GM12878 (cell line): Measurements from ENCODE around the gene MATN1. TPM values are rescaled to one million over a fixed set of nuclear protein-coding genes. Genes with fewer than 3 reads are reported as not detected.

Experiments
- ATAC-seq: fragments of 200-7000 bp; cut with Tn5 transposase; 3 replicates; pipeline ENCODE4 v1.9.1; 2020; ENCODE audit warnings: mild to moderate bottlenecking, moderate library complexity
- BruUV-seq: library from RNA; stranded (reverse); fragments of 400-500 nt; replicated peaks from 2 replicates; lab custom pipeline; 2021; lab: Mats Ljungman, UMichigan
- CTCF ChIA-PET: fragments of 300-600 bp; sonication (Branson Sonifier 250); formaldehyde crosslinking; extraction: SDS; loops from one replicate; lab custom pipeline; 2021; ENCODE audit warnings: inconsistent platforms; lab: Yijun Ruan, JAX
- POLR2A ChIA-PET: fragments of 350-600 bp; formaldehyde crosslinking; extraction: SDS; loops from one replicate; lab custom pipeline; 2021; ENCODE audit warnings: inconsistent platforms; lab: Charles Lee
- RAD21 ChIA-PET: fragments of 300-600 bp; sonication (Branson Sonifier 250); formaldehyde crosslinking; loops from one replicate; lab custom pipeline; 2023; ENCODE audit warnings: antibody characterized with exemption; ENCODE audit not compliant: unreplicated experiment; lab: Charles Lee
- SMC1A ChIA-PET: fragments of 300-600 bp; sonication (Branson Sonifier 250); formaldehyde crosslinking; loops from one replicate; lab custom pipeline; 2023; ENCODE audit not compliant: unreplicated experiment, uncharacterized antibody; lab: Charles Lee
- DNase-seq: peaks from one replicate; pipeline ENCODE4 v3.0.0-alpha.2; 2011; ENCODE audit warnings: low read depth, low spot score
- FAIRE-seq: peaks from 3 replicates; lab custom pipeline; 2011; peaks lifted over from hg19 to GRCh38; lab: Jason Lieb, UNC
- H2AFZ ChIP-seq: 2 replicates; pipeline ENCODE4 v1.6.0; 2011; ENCODE audit warnings: low read depth, low read length, control low read depth; ENCODE audit not compliant: control insufficient read depth
- H3K27ac ChIP-seq: 2 replicates; pipeline ENCODE4 v1.5.1; 2011; ENCODE audit warnings: control low read depth; ENCODE audit not compliant: control insufficient read depth, insufficient read depth
- H3K27me3 ChIP-seq, 2 experiments: replicated peaks in 1 of 2; 2 replicates each; pipeline versions ENCODE4 v1.6.0 to v1.6.1; 2011; ENCODE audit warnings: low read length in 1 of 2; ENCODE audit not compliant: control insufficient read depth in 2 of 2, insufficient read depth in 2 of 2
- H3K36me3 ChIP-seq, 2 experiments: 2 replicates each; pipeline ENCODE4 v1.5.1; 2011; ENCODE audit warnings: low read length in 1 of 2; ENCODE audit not compliant: control insufficient read depth in 2 of 2, insufficient read depth in 2 of 2
- H3K4me1 ChIP-seq: 2 replicates; pipeline ENCODE4 v1.6.1; 2011; ENCODE audit warnings: mild to moderate bottlenecking, low read length, moderate library complexity, mixed read lengths; ENCODE audit not compliant: control insufficient read depth, insufficient read depth
- H3K4me2 ChIP-seq: 2 replicates; pipeline ENCODE4 v1.6.0; 2011; ENCODE audit warnings: control low read depth; ENCODE audit not compliant: control insufficient read depth, insufficient read depth
- H3K4me3 ChIP-seq: fragments of 200-600 bp; sonication (generic); 2 replicates; pipeline ENCODE4 v1.5.1; 2016
- H3K79me2 ChIP-seq: 2 replicates; pipeline ENCODE4 v1.6.0; 2011; ENCODE audit warnings: low read length; ENCODE audit not compliant: control insufficient read depth, insufficient read depth
- H3K9ac ChIP-seq: 2 replicates; pipeline ENCODE4 v1.8.0; 2011; ENCODE audit warnings: low read length, control low read depth, mixed read lengths; ENCODE audit not compliant: control insufficient read depth, insufficient read depth
- H3K9me3 ChIP-seq: replicated peaks from 3 replicates; pipeline ENCODE4 v1.5.1; 2011; ENCODE audit warnings: mild to moderate bottlenecking, low read length; ENCODE audit not compliant: control insufficient read depth, insufficient read depth
- H4K20me1 ChIP-seq: 2 replicates; pipeline ENCODE4 v1.6.0; 2011; ENCODE audit not compliant: control insufficient read depth, insufficient read depth
- ESRRA ChIP-seq: IDR thresholded peaks from 2 replicates; pipeline ENCODE4 v1.6.1; 2012; ENCODE audit warnings: mild to moderate bottlenecking, low read length, improper control_type of control experiment
- EZH2 ChIP-seq: IDR thresholded peaks from 2 replicates; pipeline ENCODE4 v1.6.1; 2012; ENCODE audit warnings: low read depth, mild to moderate bottlenecking, control low read depth, inconsistent platforms, low read length, borderline replicate concordance; ENCODE audit not compliant: control insufficient read depth
- MEF2B ChIP-seq: fragments of 450-650 bp; IDR thresholded peaks from 2 replicates; pipeline ENCODE4 v1.6.1; 2018; ENCODE audit warnings: mild to moderate bottlenecking, moderate library complexity; ENCODE audit not compliant: partially characterized antibody, poor library complexity, severe bottlenecking
- MLLT1 ChIP-seq: fragments of 450-650 bp; IDR thresholded peaks from 2 replicates; pipeline ENCODE4 v1.6.1; 2016; ENCODE audit warnings: mild to moderate bottlenecking
- MTA2 ChIP-seq: fragments of 450-650 bp; IDR thresholded peaks from 2 replicates; pipeline ENCODE4 v1.6.1; 2016; ENCODE audit warnings: low read depth, mild to moderate bottlenecking, moderate library complexity
- PAX8 ChIP-seq: fragments of 450-650 bp; IDR thresholded peaks from 2 replicates; pipeline ENCODE4 v1.6.1; 2017; ENCODE audit warnings: mild to moderate bottlenecking, moderate library complexity
- POU2F2 ChIP-seq: IDR thresholded peaks from 3 replicates; pipeline ENCODE4 v1.6.1; 2011; ENCODE audit warnings: low read depth, mild to moderate bottlenecking, low read length, borderline replicate concordance
- PRDM15 ChIP-seq: fragments of 450-650 bp; formaldehyde crosslinking; IDR thresholded peaks from 2 replicates; pipeline ENCODE4 v1.4.0; 2020; ENCODE audit warnings: mild to moderate bottlenecking, moderate library complexity
- RAD51 ChIP-seq: fragments of 450-650 bp; IDR thresholded peaks from 2 replicates; pipeline ENCODE4 v1.6.1; 2016; ENCODE audit warnings: moderate library complexity, mild to moderate bottlenecking, inconsistent platforms
- SIN3A ChIP-seq: IDR thresholded peaks from 2 replicates; pipeline ENCODE4 v1.6.1; 2012; ENCODE audit warnings: low read depth, low read length, improper control_type of control experiment
- SMARCA5 ChIP-seq: fragments of 450-650 bp; IDR thresholded peaks from 2 replicates; pipeline ENCODE4 v1.6.1; 2017; ENCODE audit warnings: mild to moderate bottlenecking
- SP1 ChIP-seq: IDR thresholded peaks from one replicate; pipeline ENCODE4 v1.6.1; 2011; ENCODE audit warnings: low read depth, low read length
- SPI1 ChIP-seq: IDR thresholded peaks from 2 replicates; pipeline ENCODE4 v1.6.1; 2011; ENCODE audit warnings: low read depth, mild to moderate bottlenecking, low read length, moderate library complexity, borderline replicate concordance; ENCODE audit not compliant: insufficient read depth
- STAT3 ChIP-seq: IDR thresholded peaks from 2 replicates; pipeline ENCODE4 v1.6.1; 2011; ENCODE audit warnings: low read depth, low read length, improper control_type of control experiment
- USF1 ChIP-seq: IDR thresholded peaks from 2 replicates; pipeline ENCODE4 v1.6.1; 2011; ENCODE audit warnings: borderline replicate concordance, low read depth, mild to moderate bottlenecking, moderate library complexity, mixed read lengths, low read length; ENCODE audit not compliant: insufficient read depth; ENCODE audit errors: extremely low read length
- YY1 ChIP-seq: IDR thresholded peaks from 2 replicates; pipeline ENCODE4 v1.6.1; 2011; ENCODE audit warnings: low read depth, mild to moderate bottlenecking, low read length
- ZNF24 ChIP-seq: fragments of 450-650 bp; IDR thresholded peaks from 2 replicates; pipeline ENCODE4 v1.6.1; 2017; ENCODE audit warnings: antibody characterized with exemption, mild to moderate bottlenecking
- WGBS: methylation state at CpG from one replicate; pipeline ENCODE4 v1.1.6; 2016; ENCODE audit warnings: low lambda C conversion rate; ENCODE audit not compliant: insufficient replicate concordance, insufficient coverage; ENCODE audit errors: missing lambda C conversion rate; 5-methylcytosine and 5-hydroxymethylcytosine counted together
- in situ Hi-C: fragments of 300-500 bp; cut with MboI; formaldehyde crosslinking; loops from 9 replicates; pipeline ENCODE4 v1.14.3; 2018; ENCODE audit warnings: mixed read lengths
- intact Hi-C: fragments of 100-400 bp; cut with micrococcal nuclease; formaldehyde crosslinking; loops from one replicate; pipeline ENCODE4 v1.14.2; 2022; ENCODE audit not compliant: unreplicated experiment
- polyA plus RNA-seq, 11 experiments: library from polyadenylated mRNA; depleted of rRNA in 4 of 11; unstranded in 6 of 11; stranded (reverse) in 5 of 11; fragments of >200 nt; fragmentation: Nextera tagmentation in 4 of 11; fragmentation: Illumina TruSeq in 1 of 11; extraction: Ambion mirVana in 4 of 11; extraction: Trizol in 1 of 11; gene quantifications; 1 replicate in 1 of 11; 2 replicates in 10 of 11; pipeline versions ENCODE4 v1.2.1 to v1.2.3, GENCODE V29; 2011 to 2016; ENCODE audit warnings: inconsistent platforms in 2 of 11, missing spikeins in 2 of 11, low read depth in 1 of 11
- total RNA-seq, 4 experiments: library from RNA; depleted of rRNA in 3 of 4; stranded (reverse); fragments of >200 nt in 3 of 4; fragmentation: Illumina TruSeq in 1 of 4; extraction: Trizol in 1 of 4; gene quantifications; 2 replicates each; pipeline versions ENCODE4 v1.2.1 to v1.2.3, GENCODE V29; 2013 to 2021

Gene MATN1
- total and polyA plus RNA-seq, 10 of the 15 experiments (the other 5 are each of a cell fraction or from before 2014, with no cell fraction given), result 0.04 to 0.50 (median 0.10) TPM; not detected in 1

GRCh38 chr1:30748098-30748698 lies 24.8 kb upstream of the MATN1 start:
- FAIRE-seq, result no peak
- DNase-seq, result no peak
- peak overlapping the region; percentile 97 for H3K9ac ChIP-seq
- ChIA-PET CTCF (interaction anchor here (0.8 to 16.5 kb wide), 6 partner anchors 11 to 34 kb away, joined by 3 to 161 read pairs (median 26); partner anchors contain the start of gene MATN1), RAD21 (interaction anchor here (0.8 to 15.3 kb wide), 4 partner anchors 11 to 31 kb away, joined by 4 to 462 read pairs (median 112); partner anchors contain the start of gene LAPTM5), POLR2A (interaction anchor here (1.7 to 22.5 kb wide), 3 partner anchors 12 to 26 kb away, joined by 3 to 741 read pairs (median 10); partner anchors contain the start of gene LAPTM5), SMC1A (interaction anchor here (0.8 to 24.8 kb wide), 4 partner anchors 11 to 33 kb away, joined by 3 to 556 read pairs (median 344); partner anchors contain the start of genes LAPTM5 and MATN1)
- H4K20me1 ChIP-seq, result no peaks in the 10 kb centered on the region
- no peaks in the 10 kb centered on the region for H3K9me3 ChIP-seq
- H3K27ac ChIP-seq, result peak overlapping the region; percentile 93
- peak overlapping the region; percentile 98 for H3K4me3 ChIP-seq
- peak overlapping the region; percentile 75 for H3K4me2 ChIP-seq
- in situ Hi-C loops, result no loop called here
- 10% methylated on average over 9 of the region's 9 CpGs for WGBS
- H3K4me1 ChIP-seq, result peaks cover 91% of the 10 kb centered on the region
- H2AFZ ChIP-seq, result no peak overlapping the region
- intact Hi-C loops, result loop anchor here (2.0 kb wide), 1 partner anchor 17 kb away; no protein-coding TSS in a partner anchor
- H3K27me3 ChIP-seq, result no peaks in the 10 kb centered on the region
- H3K79me2 ChIP-seq, result peaks cover 100% of the 10 kb centered on the region
- H3K36me3 ChIP-seq, result peaks cover 10 to 16% of the 10 kb centered on the region in 2 experiments
- peak; percentile 4 for ATAC-seq
- no TSS peak for BruUV-seq
- TF ChIP-seq MEF2B (no peak), SMARCA5 (no peak), SIN3A (no peak), POU2F2 (peak; percentile 11; the same call in 1 of the 3 replicates), USF1 (no peak), PRDM15 (CRISPR knock-in tag) (no peak), ZNF24 (no peak), EZH2 (no peak), STAT3 (no peak), ESRRA (no peak), SP1 (no peak), YY1 (peak; percentile 41; the same call in 1 of the 2 replicates), PAX8 (no peak), SPI1 (no peak), RAD51 (no peak), MTA2 (peak; percentile 29; the same call in 1 of the 2 replicates), MLLT1 (no peak)
